Kidney (tissue), 14 donors: Measurements from ENCODE around the gene CA14. TPM values are rescaled to one million over a fixed set of nuclear protein-coding genes. Genes with fewer than 3 reads are reported as not detected.

Experiments used
- DNase-seq, 5 donors: peaks; one replicate each; pipeline ENCODE4 v3.0.0-alpha.2; 2013 to 2020
- FAIRE-seq: peaks from 2 replicates; lab custom pipeline; 2012; peaks lifted over from hg19 to GRCh38; lab: Jason Lieb, UNC
- H3K27ac ChIP-seq, 2 donors: one replicate each; pipeline ENCODE4 v1.7.0; 2013; ENCODE audit warnings: low read depth in 2 of 2, low read length in 2 of 2, inconsistent platforms in 1 of 2
- H3K27me3 ChIP-seq: one replicate; pipeline ENCODE4 v1.7.1; 2013; ENCODE audit warnings: low read length, inconsistent platforms; ENCODE audit not compliant: control insufficient read depth, insufficient read depth
- H3K36me3 ChIP-seq, 3 donors: one replicate each; pipeline versions ENCODE4 v1.7.0 to v1.7.1; 2013; ENCODE audit warnings: low read length in 3 of 3, control low read depth in 1 of 3, inconsistent platforms in 1 of 3; ENCODE audit not compliant: insufficient read depth in 3 of 3, control insufficient read depth in 2 of 3
- H3K4me1 ChIP-seq, 3 donors: one replicate each; pipeline versions ENCODE4 v1.7.0 to v1.7.1; 2013; ENCODE audit warnings: low read length in 3 of 3, inconsistent platforms in 1 of 3, low read depth in 1 of 3; ENCODE audit not compliant: control insufficient read depth in 2 of 3, insufficient read depth in 2 of 3
- H3K4me3 ChIP-seq, 3 donors: one replicate each; pipeline versions ENCODE4 v1.7.0 to v1.8.1; 2013; ENCODE audit warnings: low read length in 3 of 3, control low read depth in 1 of 3, inconsistent platforms in 1 of 3
- H3K9ac ChIP-seq, 3 donors: one replicate each; pipeline versions ENCODE4 v1.7.0 to v1.7.1; 2013; ENCODE audit warnings: low read length in 3 of 3, control low read depth in 1 of 3, inconsistent platforms in 1 of 3
- H3K9me3 ChIP-seq, 3 donors: one replicate each; pipeline versions ENCODE4 v1.7.0 to v1.7.1; 2013; ENCODE audit warnings: low read length in 3 of 3, control low read depth in 1 of 3, inconsistent platforms in 1 of 3; ENCODE audit not compliant: control insufficient read depth in 2 of 3, insufficient read depth in 1 of 3
- CTCF ChIP-seq: IDR thresholded peaks from 3 replicates; pipeline ENCODE4 v1.5.1; 2012; ENCODE audit warnings: mild to moderate bottlenecking, moderate library complexity, borderline replicate concordance; ENCODE audit not compliant: insufficient read depth; ENCODE audit errors: extremely low read depth
- intact Hi-C: fragments of 100-400 bp; cut with DNase I; formaldehyde crosslinking; loops from one replicate; pipeline ENCODE4 v1.11.1; 2022
- polyA plus RNA-seq: library from polyadenylated mRNA; stranded (reverse); fragments of 350-450 nt; fragmentation: Illumina TruSeq; extraction: RNeasy Lipid Tissue Mini Kit (QIAGEN cat#74804); gene quantifications from one replicate; pipeline ENCODE4 v1.2.3, GENCODE V29; 2014; ENCODE audit warnings: low read depth, low replicate concordance; ENCODE audit not compliant: insufficient read depth
- total RNA-seq: library from RNA; stranded (reverse); fragmentation: NEBNext Ultra II Directional; extraction: Animal tissue kit (Norgen Biotek cat#: 25700); gene quantifications from one replicate; pipeline ENCODE4 v1.2.1, GENCODE V29; 2021
- donor health status: control.
- donor health status: control.
- donor health status: control.
- donor health status: control.
- donor health status: control.
- donor health status: DM: yes; HTN: yes; CAD: no.
- donor health status: Normal renal cell carcinoma (clear cell type).

CA14 gene
- total and polyA plus RNA-seq, 2 donors from 2014 or later, result 0.35 to 0.41 TPM

- Histone ChIP-seq H3K27me3 (no peaks in the 10 kb centered on the region), H3K27ac (no peak overlapping the region), H3K4me3 (no peak overlapping the region), H3K36me3 (peaks cover 4 to 17% (median 7%) of the 10 kb centered on the region in 3 donors), H3K4me1 (no peaks in the 10 kb centered on the region), H3K9me3 (no peaks in the 10 kb centered on the region), H3K9ac (no peak overlapping the region)
- DNase-seq (peak in 1 of 5 donors; percentile 24), FAIRE-seq (no peak)
- intact Hi-C loops, result no loop called here
- peak; percentile 35 for TF ChIP-seq CTCF
These were observed 36.0 kb upstream of the CA14 start for GRCh38 chr1:150221552-150221951.

GRCh38 chr1:150224983-150225382 lies 32.6 kb upstream of the CA14 start:
- no peak for FAIRE-seq
- H3K9me3 ChIP-seq, result no peaks in the 10 kb centered on the region
- no peak overlapping the region for H3K4me3 ChIP-seq
- no peak overlapping the region for H3K27ac ChIP-seq
- intact Hi-C loops, result no loop called here
- no peak overlapping the region for H3K9ac ChIP-seq
- H3K36me3 ChIP-seq, result peaks cover 7 to 20% (median 8%) of the 10 kb centered on the region in 3 donors
- TF ChIP-seq CTCF, result no peak
- H3K27me3 ChIP-seq, result no peaks in the 10 kb centered on the region
- DNase-seq, result no peak
- H3K4me1 ChIP-seq, result no peaks in the 10 kb centered on the region

GRCh38 chr1:150225546-150225945 lies 32.0 kb upstream of the CA14 start:
- no peak for FAIRE-seq
- no peak overlapping the region for H3K4me3 ChIP-seq
- H3K9ac ChIP-seq, result no peak overlapping the region
- no peak for DNase-seq
- H3K9me3 ChIP-seq, result no peaks in the 10 kb centered on the region
- H3K27ac ChIP-seq, result no peak overlapping the region
- H3K27me3 ChIP-seq, result no peaks in the 10 kb centered on the region
- TF ChIP-seq CTCF, result no peak
- intact Hi-C loops, result no loop called here
- no peaks in the 10 kb centered on the region for H3K4me1 ChIP-seq
- H3K36me3 ChIP-seq, result peaks cover 6 to 20% (median 6%) of the 10 kb centered on the region in 3 donors

- FAIRE-seq, result no peak
- Histone ChIP-seq H3K9ac (no peak overlapping the region), H3K9me3 (no peaks in the 10 kb centered on the region), H3K4me1 (no peaks in the 10 kb centered on the region), H3K4me3 (no peak overlapping the region), H3K36me3 (peaks cover 6 to 20% (median 6%) of the 10 kb centered on the region in 3 donors), H3K27me3 (no peaks in the 10 kb centered on the region), H3K27ac (no peak overlapping the region)
- DNase-seq, result no peak
- no peak for TF ChIP-seq CTCF
- intact Hi-C loops, result no loop called here
These were observed 31.1 kb upstream of the CA14 start for GRCh38 chr1:150226486-150226885.
